A549 (cell line): ENCODE measurements around the gene HDAC7.

ENCODE experiments used
- CTCF ChIP-seq: fragments of >200 bp; sonication (Bioruptor Twin); formaldehyde crosslinking; IDR thresholded peaks from 3 replicates; pipeline ENCODE4 v1.5.1; 2016
- REST ChIP-seq: fragments of 200-600 bp; sonication (generic); IDR thresholded peaks from 2 replicates; pipeline ENCODE4 v1.6.1; 2016; ENCODE audit warnings: antibody characterized with exemption, mild to moderate bottlenecking, moderate library complexity

GRCh38 chr12:47751561-47751960, 68.1 kb downstream of the HDAC7 start:
- no peak for TF ChIP-seq CTCF
- no peak for TF ChIP-seq REST
